Loucy (cell line): ENCODE results near the gene RNFT2.

Experiments
- CTCF ChIP-seq: fragments of 200-600 bp; sonication (generic); conservative IDR thresholded peaks from 2 replicates; pipeline ENCODE4 v1.5.1; 2014; ENCODE audit warnings: mild to moderate bottlenecking, antibody characterized with exemption, low read length
- EZH2phosphoT487 ChIP-seq: fragments of 200-600 bp; IDR thresholded peaks from 2 replicates; pipeline ENCODE4 v1.6.1; 2018; ENCODE audit warnings: antibody characterized with exemption, mild to moderate bottlenecking, moderate library complexity, borderline replicate concordance

- TF ChIP-seq CTCF: no peak
- TF ChIP-seq EZH2phosphoT487: no peak
Measured at GRCh38 chr12:116901612-116902011, 163.5 kb downstream of the RNFT2 start.
